Right lobe of liver (tissue), 4 donors: ENCODE data around the gene HCK.

Source experiments
- POLR2A ChIP-seq: fragments of 450-650 bp; IDR thresholded peaks from one replicate; pipeline ENCODE4 v1.6.1; 2017; ENCODE audit warnings: antibody characterized with exemption, mild to moderate bottlenecking
- TF ChIP-seq, protein P1 (sequence below), 4 donors: fragments of 200-600 bp in 3 of 4; fragments of 450-650 bp in 1 of 4; IDR thresholded peaks; one replicate each; pipeline versions ENCODE4 v1.5.1 to v1.8.0; 2016 to 2022; ENCODE audit warnings: antibody characterized with exemption in 4 of 4, mild to moderate bottlenecking in 2 of 4
- donor health status: DM: no; HTN: no; CAD: no.
- donor health status: DM: no; HTN: no; CAD: no.
- donor health status: DM: no; HTN: yes; CAD: no.

DNA sequence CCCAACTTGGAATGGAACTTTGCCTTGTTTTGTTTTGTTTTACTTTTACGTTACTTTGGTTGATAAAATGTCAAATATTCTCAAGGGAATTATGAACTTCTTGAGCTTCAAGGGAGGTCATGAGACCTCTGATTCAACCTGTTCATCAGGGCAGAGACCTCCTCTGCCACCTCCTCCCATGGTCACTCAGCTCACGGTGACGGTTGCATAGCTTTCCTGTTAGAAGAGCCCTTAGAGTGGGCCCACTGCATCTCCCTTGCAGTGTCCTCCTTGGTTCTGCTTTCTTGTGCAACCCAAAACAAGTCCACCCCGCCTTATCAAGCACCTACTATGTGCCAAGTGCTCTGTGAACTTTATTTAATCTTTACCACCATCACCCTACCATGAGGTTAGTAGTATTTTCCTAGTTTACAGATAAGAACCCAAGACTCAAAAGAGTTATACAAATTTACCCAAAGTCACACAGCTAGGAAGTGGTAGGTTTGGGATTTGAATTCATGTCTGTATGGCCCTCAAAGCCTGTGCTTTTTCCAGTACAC, 72.9 kb downstream of the HCK start:
- TF ChIP-seq, protein P1, sequence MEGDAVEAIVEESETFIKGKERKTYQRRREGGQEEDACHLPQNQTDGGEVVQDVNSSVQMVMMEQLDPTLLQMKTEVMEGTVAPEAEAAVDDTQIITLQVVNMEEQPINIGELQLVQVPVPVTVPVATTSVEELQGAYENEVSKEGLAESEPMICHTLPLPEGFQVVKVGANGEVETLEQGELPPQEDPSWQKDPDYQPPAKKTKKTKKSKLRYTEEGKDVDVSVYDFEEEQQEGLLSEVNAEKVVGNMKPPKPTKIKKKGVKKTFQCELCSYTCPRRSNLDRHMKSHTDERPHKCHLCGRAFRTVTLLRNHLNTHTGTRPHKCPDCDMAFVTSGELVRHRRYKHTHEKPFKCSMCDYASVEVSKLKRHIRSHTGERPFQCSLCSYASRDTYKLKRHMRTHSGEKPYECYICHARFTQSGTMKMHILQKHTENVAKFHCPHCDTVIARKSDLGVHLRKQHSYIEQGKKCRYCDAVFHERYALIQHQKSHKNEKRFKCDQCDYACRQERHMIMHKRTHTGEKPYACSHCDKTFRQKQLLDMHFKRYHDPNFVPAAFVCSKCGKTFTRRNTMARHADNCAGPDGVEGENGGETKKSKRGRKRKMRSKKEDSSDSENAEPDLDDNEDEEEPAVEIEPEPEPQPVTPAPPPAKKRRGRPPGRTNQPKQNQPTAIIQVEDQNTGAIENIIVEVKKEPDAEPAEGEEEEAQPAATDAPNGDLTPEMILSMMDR (IDR thresholded peaks at IDR 0.05): no peak
- TF ChIP-seq POLR2A: no peak
